HUES6 (cell line): Measurements from ENCODE around the gene ARHGAP30.
"Not testable (repeated sequence)": the region's sequence is repeated elsewhere in the genome, so short reads cannot be mapped to it uniquely, and the experiment has no call there.

Experiments
- H3K27ac ChIP-seq: 2 replicates; pipeline ENCODE4 v1.7.0; 2013; ENCODE audit warnings: low read depth, mild to moderate bottlenecking, low read length, inconsistent platforms
- H3K27me3 ChIP-seq: 2 replicates; pipeline ENCODE4 v1.6.1; 2013; ENCODE audit warnings: low read length; ENCODE audit not compliant: control insufficient read depth, insufficient read depth
- H3K36me3 ChIP-seq: 2 replicates; pipeline ENCODE4 v1.6.1; 2013; ENCODE audit warnings: low read length; ENCODE audit not compliant: control insufficient read depth, insufficient read depth
- H3K4me1 ChIP-seq: 2 replicates; pipeline ENCODE4 v1.6.1; 2013; ENCODE audit warnings: low read length; ENCODE audit not compliant: control insufficient read depth, insufficient read depth
- H3K4me3 ChIP-seq: 2 replicates; pipeline ENCODE4 v1.5.1; 2013; ENCODE audit warnings: low read depth, low read length
- H3K9ac ChIP-seq: one replicate; pipeline ENCODE4 v1.6.1; 2013; ENCODE audit warnings: mild to moderate bottlenecking, low read length
- H3K9me3 ChIP-seq: 2 replicates; pipeline ENCODE4 v1.6.1; 2013; ENCODE audit warnings: low read depth, low read length; ENCODE audit not compliant: control insufficient read depth, insufficient read depth

The ARHGAP30 gene

GRCh38 chr1:161069731-161070270, at the start of gene ARHGAP30:
Gene ARHGAP30, minus strand, starts transcription at chr1:161069891. Its CDS starts 267 bp downstream, at chr1:161069624.
- Histone ChIP-seq H3K27ac (no peak within 1 kb of the TSS), H3K4me1 (peaks cover 5% of the 10 kb centered on the region), H3K4me3 (no peak within 1 kb of the TSS), H3K9me3 (no peaks in the 10 kb centered on the region), H3K36me3 (no peaks in the 10 kb centered on the region), H3K27me3 (no peaks in the 10 kb centered on the region), H3K9ac (no peak within 1 kb of the TSS)

- peaks cover 41% of the 10 kb centered on the region for H3K36me3 ChIP-seq
- H3K4me3 ChIP-seq = peak within 1 kb of the TSS; percentile 99
- no peaks in the 10 kb centered on the region for H3K27me3 ChIP-seq
- H3K9me3 ChIP-seq = no peaks in the 10 kb centered on the region
- H3K27ac ChIP-seq = peak within 1 kb of the TSS; percentile 57
- peak within 1 kb of the TSS; percentile 92 for H3K9ac ChIP-seq
- H3K4me1 ChIP-seq = peaks cover 10% of the 10 kb centered on the region
Observed at GRCh38 chr1:161117759-161118581, 48.3 kb upstream of the ARHGAP30 start, which contains the start of the genes NIT1 and PFDN2. Gene NIT1, plus strand, starts transcription at chr1:161118105. Its CDS starts 72 bp downstream, at chr1:161118177. Gene PFDN2, minus strand, starts transcription at chr1:161118037. Its CDS starts 11 bp downstream, at chr1:161118026.

- Histone ChIP-seq H3K36me3 (peaks cover 21% of the 10 kb centered on the region), H3K4me1 (peaks cover 10% of the 10 kb centered on the region)
- not testable (repeated sequence) for H3K27me3 ChIP-seq, H3K9me3 ChIP-seq, H3K9ac ChIP-seq, H3K27ac ChIP-seq, H3K4me3 ChIP-seq
Observed at GRCh38 chr1:161115961-161116360, 46.3 kb upstream of the ARHGAP30 start.

GRCh38 chr1:161115132-161115711, 45.5 kb upstream of the ARHGAP30 start:
- Histone ChIP-seq H3K36me3 (peaks cover 14% of the 10 kb centered on the region), H3K4me1 (peaks cover 10% of the 10 kb centered on the region), H3K9me3 (no peaks in the 10 kb centered on the region), H3K27ac (no peak overlapping the region), H3K9ac (no peak overlapping the region), H3K4me3 (no peak overlapping the region), H3K27me3 (no peaks in the 10 kb centered on the region)

- Histone ChIP-seq H3K27ac (no peak overlapping the region), H3K4me1 (peaks cover 10% of the 10 kb centered on the region), H3K27me3 (no peaks in the 10 kb centered on the region), H3K4me3 (no peak overlapping the region), H3K9me3 (no peaks in the 10 kb centered on the region), H3K9ac (no peak overlapping the region), H3K36me3 (peaks cover 10% of the 10 kb centered on the region; the same call in 1 of the 2 replicates)
Observed at GRCh38 chr1:161114556-161114955, 44.9 kb upstream of the ARHGAP30 start.

- no peak overlapping the region for H3K9ac ChIP-seq
- no peaks in the 10 kb centered on the region for H3K9me3 ChIP-seq
- H3K27ac ChIP-seq = 0 out of 2 replicates have a peak overlapping the region, but pooled peaks have one; percentile 32
- H3K4me3 ChIP-seq = no peak overlapping the region
- peaks cover 4% of the 10 kb centered on the region for H3K4me1 ChIP-seq
- no peaks in the 10 kb centered on the region for H3K27me3 ChIP-seq
- peaks cover 15% of the 10 kb centered on the region; the same call in 1 of the 2 replicates for H3K36me3 ChIP-seq
Observed at GRCh38 chr1:161113915-161114314, 44.2 kb upstream of the ARHGAP30 start.

GRCh38 chr1:161111527-161111926, 41.8 kb upstream of the ARHGAP30 start:
- Histone ChIP-seq H3K27ac (no peak overlapping the region), H3K9me3 (no peaks in the 10 kb centered on the region), H3K4me3 (no peak overlapping the region), H3K9ac (no peak overlapping the region), H3K4me1 (no peaks in the 10 kb centered on the region), H3K27me3 (no peaks in the 10 kb centered on the region), H3K36me3 (peaks cover 15% of the 10 kb centered on the region; the same call in 1 of the 2 replicates)

GRCh38 chr1:161111117-161111516, 41.4 kb upstream of the ARHGAP30 start:
- H3K4me1 ChIP-seq = no peaks in the 10 kb centered on the region
- no peaks in the 10 kb centered on the region for H3K27me3 ChIP-seq
- H3K36me3 ChIP-seq = peaks cover 15% of the 10 kb centered on the region; the same call in 1 of the 2 replicates
- no peak overlapping the region for H3K27ac ChIP-seq
- H3K9me3 ChIP-seq = no peaks in the 10 kb centered on the region
- H3K9ac ChIP-seq = no peak overlapping the region
- no peak overlapping the region for H3K4me3 ChIP-seq

GRCh38 chr1:161106431-161106830, 36.7 kb upstream of the ARHGAP30 start:
- no peaks in the 10 kb centered on the region for H3K27me3 ChIP-seq
- no peak overlapping the region for H3K9ac ChIP-seq
- no peak overlapping the region for H3K27ac ChIP-seq
- H3K36me3 ChIP-seq = peaks cover 17% of the 10 kb centered on the region
- H3K4me1 ChIP-seq = no peaks in the 10 kb centered on the region
- H3K9me3 ChIP-seq = no peaks in the 10 kb centered on the region
- H3K4me3 ChIP-seq = no peak overlapping the region

- peaks cover 26% of the 10 kb centered on the region for H3K36me3 ChIP-seq
- H3K9ac ChIP-seq = no peak overlapping the region
- H3K27me3 ChIP-seq = no peaks in the 10 kb centered on the region
- H3K4me3 ChIP-seq = no peak overlapping the region
- H3K27ac ChIP-seq = no peak overlapping the region
- H3K4me1 ChIP-seq = no peaks in the 10 kb centered on the region; the same call in 1 of the 2 replicates
- no peaks in the 10 kb centered on the region for H3K9me3 ChIP-seq
Observed at GRCh38 chr1:161100556-161100955, 30.9 kb upstream of the ARHGAP30 start.
